GM18868 (cell line): ENCODE data around the gene SIRT5.

ENCODE experiments used
- ATAC-seq: cut with Tn5 transposase; IDR thresholded peaks from one replicate; pipeline ENCODE4 v1.9.1; 2021; ENCODE audit warnings: mild to moderate bottlenecking, moderate library complexity; ENCODE audit not compliant: unreplicated experiment

SIRT5 gene

DNA sequence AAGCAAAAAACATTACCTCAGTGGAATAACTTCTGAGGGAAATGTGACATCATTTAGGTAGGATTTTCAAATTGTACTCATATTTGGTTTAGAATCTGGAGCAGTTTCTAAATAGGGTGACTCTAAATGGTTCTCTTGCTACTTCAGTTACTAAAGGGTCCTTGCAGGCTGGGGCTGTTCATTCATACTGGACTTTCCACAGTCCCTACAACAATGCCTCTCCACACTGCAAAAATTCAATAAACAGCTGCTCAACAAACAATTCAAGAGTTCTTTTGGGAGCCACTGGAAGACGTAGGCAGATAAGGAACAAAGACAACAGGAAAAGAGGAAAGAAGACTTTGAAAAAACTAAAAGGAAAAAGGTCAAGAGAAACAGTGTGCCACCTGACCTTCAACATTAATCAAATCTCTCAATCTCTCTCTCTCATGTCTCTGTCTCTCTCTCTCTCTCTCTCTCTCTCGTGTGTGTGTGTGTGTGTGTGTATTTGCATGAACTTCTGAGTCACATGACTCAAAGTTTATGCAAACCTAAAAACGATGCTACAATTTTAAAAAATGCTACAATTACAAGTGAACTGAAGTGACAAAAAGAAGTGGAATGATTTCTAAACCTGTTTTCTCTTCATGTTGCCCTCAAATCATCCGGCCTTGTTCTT, 55.2 kb downstream of the SIRT5 start:
- no peak for ATAC-seq

DNA sequence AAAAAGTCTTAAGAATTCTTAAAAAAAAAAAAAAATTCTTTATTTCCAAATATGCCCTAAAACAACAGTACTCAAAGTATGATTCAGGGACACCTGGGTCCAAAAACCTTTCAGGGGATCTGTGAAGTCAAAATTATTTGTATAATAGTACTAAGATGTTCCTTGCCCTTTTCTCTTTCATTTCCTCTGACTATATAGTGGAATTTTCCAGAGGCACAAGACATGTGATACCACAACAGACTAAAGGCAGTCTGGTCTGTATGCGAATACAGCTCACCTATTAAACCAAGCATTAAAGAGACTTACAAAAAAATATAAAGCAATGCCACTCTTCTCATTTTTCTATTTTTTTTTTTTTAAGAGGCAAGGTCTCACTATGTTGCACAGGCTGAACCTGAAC, 56.1 kb downstream of the SIRT5 start:
- ATAC-seq: no peak

DNA sequence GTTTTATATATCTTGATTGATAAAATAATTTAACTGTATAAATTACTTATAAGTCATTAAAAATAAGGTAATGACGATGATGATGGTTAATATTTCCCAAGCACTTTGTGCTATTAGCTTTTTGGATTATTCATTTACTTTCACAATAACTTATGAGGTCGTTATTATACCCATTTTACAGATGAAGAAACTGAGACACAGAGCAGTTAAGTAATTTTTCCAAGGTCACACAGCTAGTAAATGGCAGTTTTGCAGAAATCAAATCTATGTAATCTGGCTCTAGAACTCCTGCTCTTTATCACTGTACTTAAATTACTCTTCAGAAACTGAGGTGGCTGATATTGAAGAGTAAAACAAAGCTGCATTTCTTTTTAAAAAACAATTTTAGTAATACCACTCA, 58.9 kb downstream of the SIRT5 start:
- no peak for ATAC-seq

DNA sequence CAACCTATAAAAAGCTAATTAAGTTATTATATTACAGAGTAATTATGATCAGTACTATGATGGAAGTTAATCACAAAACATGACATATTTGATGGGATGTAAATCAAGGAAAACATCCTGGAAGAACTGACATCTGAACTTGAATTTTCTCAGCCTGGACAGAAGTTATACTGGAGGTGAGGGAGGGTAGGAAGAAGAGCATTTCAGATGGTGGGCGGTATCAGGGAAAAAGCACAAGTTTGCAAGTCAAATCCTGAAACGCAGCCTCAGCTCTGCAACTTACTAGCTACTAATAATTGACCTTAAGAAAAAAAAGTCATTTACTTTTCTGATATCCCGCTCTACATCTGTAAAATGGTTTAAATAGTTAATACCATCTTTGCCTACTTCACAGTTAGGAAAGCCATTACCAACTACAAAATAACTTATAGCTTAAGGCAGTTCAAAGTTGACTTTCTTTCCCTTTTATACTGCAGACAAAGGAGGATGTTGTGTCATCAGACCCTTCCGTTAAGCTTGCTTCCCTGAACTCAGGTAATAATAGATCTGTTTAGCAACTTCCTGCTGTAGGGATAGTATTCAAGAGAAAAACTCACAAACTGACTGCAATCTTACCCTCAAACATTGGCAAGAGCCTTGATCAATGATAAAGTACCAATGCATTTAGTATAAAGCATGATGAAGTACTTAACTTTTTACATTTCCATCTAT, 61.7 kb downstream of the SIRT5 start:
- no peak for ATAC-seq

DNA sequence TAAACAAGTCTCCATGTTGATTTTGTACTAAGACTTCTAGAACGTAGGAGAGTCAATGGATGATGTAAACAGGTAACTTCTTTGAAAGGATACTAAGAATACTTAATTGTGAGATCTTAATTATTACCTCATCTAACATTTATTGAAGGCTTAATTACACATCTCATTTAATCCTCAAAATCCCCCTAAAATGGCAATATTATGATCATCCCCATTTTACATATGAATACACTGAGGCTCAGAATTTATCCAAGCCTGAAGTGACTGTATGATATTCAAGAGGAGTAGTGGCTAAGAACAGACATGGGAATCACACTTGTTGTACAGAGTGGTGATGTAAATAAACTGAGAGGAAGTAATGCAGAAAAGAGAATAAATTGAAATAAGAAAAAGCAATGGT, 63.6 kb downstream of the SIRT5 start:
- ATAC-seq: no peak

DNA sequence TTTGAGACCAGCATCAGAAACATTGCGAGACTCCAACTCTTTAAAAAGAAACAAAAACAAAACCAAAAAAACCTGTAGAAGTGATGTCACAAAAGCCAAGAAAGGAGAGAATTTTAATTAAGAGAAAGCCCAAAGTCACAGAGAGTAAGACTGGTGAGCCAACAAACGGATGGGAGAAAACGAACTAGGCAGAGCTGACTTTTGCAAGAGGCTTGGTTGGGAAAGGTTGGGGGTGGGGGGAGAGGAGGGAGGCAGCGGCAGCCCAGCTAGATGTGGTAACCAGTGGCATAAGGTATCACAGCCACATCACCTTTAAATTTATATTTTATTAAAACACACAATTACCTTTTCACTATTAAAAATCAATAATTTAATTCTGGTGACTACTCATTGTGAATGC, 64.2 kb downstream of the SIRT5 start:
- no peak for ATAC-seq

DNA sequence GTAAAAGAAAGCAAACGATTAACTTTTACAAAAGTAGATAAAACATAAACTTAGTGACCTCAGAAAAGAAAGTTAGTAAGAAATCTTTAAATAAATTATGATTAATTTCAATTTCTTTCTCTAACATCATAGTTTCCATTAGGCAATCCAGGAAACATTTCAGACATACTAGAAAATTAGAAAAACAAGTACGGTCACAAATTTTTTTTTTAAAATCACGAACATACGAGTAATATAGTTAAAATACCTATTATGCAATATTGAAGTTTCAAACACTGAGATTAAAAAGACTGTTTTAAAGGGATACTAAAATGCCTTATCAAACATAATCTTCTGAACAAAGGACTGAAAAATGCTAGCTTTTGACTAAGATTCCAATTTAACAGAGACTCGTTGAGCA, 66.9 kb downstream of the SIRT5 start:
- no peak for ATAC-seq

DNA sequence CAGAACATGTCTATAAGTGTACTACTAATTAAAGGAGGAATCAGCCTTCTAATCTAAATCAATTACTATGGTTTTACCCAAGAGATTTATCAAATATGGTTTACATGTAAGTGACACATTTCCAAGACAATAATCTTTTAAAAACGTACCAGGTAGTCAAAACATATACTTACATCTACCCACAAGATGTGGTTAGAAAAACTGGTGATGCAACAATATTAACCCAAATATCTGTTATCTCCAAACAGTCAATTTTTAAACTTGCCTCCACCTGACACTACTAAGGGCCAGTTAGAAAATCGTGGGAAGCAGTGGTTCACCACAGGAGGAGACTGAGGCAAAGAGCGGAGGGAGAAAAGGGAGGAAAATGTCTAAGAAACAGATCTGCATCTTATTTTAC, 68.7 kb downstream of the SIRT5 start:
- ATAC-seq: no peak

DNA sequence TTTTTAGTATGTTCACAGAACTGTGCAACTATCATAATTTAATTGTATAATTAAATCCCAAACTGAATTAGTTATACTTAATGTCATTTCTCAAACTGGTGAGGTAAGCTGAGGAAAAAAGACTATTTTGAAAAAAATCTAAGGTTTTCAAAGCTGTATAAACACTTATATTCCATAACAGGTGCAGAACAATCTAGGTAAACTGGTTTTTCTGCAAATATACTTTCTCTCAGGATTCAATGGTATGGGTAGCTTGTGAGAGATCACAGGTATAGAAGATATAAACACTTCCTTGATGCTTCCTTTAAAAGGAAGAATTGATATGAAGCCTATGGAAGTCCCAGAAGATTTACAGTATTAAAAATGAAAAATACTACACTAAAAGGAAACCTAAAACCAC, 74.4 kb downstream of the SIRT5 start:
- no peak for ATAC-seq

DNA sequence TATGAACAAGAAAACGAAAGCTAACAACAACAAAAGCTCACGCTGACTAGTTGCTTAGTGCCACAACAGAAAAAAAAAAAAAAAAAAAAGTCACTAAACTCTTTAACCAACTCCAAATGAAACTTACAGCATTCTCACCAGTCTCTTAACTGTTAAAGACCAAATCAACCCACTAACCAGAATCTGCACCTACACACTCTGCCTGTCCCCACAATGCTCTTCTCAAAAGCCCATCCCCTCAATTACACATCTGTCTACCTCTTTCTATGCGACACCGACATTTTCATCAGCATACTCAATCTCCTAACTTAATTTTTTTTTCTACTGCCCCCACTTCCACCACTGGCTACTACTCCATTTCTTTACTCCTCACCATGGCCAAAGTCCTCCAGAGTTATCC, 75.0 kb downstream of the SIRT5 start:
- ATAC-seq: no peak

DNA sequence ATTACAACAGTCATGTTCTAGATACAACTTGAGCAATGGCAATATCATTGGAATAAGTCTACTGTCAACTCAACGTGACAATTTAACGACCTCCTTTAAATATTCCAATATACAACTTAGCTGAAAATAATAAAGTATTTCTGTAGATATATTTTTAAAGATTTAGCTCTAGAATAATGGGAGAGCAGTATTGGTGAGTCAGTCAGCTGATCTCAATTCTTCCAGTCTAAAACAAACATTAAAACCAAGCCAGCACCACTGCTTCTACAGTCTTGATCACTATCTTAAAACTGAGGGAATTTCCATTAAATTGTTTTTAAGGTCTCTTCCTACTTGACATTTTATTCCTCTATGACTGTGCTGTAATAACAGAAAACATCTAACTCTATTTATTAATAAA, 78.9 kb downstream of the SIRT5 start:
- ATAC-seq: no peak

DNA sequence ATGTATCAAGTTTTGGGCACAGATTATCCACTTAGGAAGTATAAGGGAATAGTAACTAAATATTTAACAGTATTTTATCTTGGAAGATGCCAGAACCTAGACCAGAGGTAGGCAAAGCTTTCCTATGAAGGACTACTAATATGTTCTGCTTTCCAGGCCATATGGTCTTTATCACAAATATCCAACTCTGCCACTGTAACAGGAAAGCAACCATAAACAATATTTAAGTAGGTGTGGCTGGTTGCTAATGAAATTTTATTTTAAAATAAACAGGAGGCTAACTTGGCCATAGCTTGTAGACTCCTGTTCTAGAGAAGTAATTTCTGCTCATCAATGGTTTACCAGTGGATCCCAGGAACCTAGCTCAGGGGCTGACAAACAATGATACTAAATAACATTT, 80.1 kb downstream of the SIRT5 start:
- no peak for ATAC-seq

DNA sequence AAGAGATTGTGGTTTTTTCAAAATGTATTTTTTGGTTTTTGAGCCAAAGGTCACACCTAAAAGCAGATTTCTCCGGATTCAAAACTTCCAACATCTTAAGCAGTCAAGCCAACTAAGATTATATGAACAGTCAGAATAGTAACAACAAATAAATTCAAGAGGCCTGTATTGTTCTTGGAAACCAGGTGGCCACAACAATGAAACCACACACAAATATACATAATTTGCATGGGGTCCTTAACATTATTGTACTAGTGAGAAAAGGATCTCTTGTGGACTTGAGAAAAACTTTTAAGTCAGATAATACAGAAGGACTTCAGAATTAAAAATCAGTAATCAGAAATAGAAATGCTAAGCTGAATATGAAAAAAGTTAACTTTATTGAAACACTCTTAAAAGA, 81.3 kb downstream of the SIRT5 start:
- ATAC-seq: no peak

DNA sequence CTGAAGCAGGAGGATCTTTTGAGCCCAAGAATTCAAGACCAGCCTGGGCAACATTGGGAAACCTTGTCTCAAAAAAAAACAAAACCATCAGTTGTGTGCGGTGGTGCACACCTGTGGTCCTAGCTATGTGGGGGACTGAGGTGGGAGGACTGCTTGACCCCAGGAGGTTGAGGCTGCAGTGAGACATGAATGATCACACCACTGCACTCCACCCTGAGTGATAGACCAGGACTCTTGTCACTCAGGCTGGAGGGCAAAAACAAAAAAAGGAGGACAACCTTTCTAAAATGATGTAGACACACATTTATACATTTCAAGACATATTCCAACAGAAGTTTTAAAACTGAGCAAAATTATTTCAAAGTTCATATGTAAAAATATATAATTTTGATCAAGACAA, 85.9 kb downstream of the SIRT5 start:
- ATAC-seq: no peak

DNA sequence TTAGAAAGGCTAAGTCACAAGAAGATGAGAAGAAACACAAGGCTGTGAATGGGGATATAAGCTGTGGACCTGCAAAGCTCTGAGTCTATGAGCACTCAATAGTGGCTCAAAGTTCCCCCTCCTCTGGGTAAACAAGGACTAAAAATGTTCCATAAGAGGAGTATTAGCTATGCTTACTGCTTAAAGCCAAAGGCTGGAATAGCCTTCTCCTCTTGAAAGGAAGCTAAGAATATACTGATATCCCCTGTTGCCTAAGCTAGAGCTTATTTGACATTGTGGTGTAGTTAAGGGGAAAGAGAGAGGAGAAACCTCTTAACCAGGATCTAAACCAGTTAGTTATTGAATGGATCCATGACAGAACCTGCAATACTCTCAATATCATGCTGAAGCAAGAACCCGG, 86.5 kb downstream of the SIRT5 start:
- ATAC-seq: no peak

DNA sequence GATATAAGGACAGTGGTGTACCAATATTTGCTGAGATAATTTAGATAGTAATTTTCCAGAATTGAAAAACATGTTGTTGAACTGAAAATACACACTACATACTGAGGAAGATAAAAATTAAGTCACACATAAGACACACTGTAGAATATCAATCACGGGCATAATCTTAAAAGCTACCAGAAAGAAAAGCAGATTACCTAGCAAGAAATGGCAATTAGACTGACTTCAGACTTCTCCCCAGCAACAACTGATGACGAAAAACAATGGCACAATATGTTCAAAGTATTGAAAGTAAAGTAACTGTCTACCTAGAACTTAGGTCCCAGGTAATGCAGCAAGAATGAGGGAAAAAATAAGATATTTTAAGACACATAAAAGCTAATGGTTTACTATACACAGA, 87.2 kb downstream of the SIRT5 start:
- ATAC-seq: no peak

DNA sequence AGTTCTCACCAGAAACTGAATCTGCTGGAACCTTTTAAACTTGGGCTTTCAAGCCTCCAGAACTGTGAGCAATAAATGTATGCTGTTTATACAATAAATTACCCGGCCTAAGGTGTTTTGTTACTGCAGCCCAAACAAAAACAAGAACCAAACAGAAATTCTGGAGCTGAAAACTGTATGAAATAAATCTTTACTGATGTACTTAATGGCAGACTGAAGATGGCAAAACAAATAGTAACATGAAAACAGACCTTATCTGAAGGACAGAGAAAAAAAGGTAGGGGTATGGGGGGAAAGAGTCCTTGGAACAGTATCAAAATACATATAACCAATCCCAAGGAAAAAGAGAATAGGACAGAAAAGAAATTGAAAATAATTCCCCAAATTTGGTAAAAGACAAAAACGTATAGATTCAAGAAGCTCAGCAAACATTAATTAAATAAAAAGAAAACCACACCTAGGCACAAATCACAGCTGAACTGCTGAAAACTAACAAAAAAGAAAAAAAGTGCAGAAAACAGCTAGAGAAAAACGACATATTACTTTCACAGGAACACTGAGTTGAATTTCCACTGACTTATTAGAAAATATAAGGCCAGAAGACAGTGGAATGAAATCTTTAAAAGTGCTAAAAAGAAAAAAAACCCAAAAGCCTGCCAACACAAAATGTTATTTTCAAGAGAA, 88.4 kb downstream of the SIRT5 start:
- ATAC-seq: no peak

DNA sequence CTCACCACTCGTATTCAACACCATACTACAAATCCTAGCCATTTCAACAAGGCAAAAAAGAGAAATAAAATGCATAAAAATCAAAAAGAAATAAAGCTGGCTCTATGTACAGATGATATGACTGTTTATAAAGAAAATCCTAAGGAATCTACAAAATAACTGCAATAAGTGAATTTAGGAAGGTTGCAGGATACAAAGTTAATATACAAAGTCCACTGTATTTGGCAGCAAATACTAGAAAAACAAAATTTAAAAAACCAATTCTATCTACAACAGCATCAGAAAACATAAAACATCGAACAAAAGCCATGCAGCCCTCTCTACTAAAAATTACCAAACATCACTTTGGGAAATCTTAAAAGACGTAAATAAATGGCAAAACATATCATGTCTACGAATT, 89.6 kb downstream of the SIRT5 start:
- no peak for ATAC-seq
